ENCODE results near the gene ZGPAT.

Gene ZGPAT

DNA sequence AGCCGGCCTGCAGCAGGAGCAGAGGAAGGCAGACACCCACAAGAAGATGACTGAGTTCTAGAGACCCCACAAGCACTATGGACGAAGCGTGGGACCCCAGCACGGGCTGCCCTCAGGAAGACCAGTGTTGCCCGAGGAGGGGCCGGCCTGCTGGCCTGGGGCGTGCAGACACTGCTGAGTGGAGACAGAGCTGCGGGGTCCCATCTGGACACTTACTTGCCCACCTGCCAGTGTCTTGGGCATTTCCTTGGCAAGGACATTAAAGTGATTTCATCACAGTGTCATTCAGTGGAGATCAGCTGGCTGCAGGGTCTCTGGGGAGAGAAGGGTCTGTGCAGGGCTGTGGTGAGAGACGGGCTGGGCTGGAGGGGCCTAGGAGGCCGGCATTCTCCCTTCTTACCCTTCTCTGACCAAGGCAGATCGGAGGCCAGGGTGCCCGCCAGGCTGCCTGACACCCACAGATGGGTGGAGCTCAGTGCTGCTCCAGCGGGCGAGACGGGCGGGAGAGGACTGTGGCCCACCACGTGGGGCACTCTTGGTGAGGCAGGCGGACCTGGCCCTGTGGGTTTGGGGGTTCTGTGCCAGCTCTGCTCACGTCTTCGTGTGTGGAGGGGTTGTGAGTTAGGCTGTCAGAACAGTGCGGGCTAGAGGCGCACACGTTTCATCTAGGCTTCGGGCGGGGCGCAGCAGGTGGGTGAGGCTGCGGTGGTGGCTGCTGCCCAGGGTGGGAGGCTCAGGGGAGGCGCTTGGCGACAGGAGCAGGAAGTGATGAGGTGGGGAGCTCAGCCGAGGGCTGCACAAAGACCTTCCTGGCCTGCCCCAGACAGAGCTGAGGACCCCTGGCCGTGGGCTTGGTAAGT lies 28.2 kb downstream of the ZGPAT start, which contains the start of gene LIME1:
TSS of gene LIME1 (plus strand) at position 806 of the 860 bp plus-strand sequence. CDS start 886 bp downstream, outside the sequence.
- DNase-seq, result no peak

DNA sequence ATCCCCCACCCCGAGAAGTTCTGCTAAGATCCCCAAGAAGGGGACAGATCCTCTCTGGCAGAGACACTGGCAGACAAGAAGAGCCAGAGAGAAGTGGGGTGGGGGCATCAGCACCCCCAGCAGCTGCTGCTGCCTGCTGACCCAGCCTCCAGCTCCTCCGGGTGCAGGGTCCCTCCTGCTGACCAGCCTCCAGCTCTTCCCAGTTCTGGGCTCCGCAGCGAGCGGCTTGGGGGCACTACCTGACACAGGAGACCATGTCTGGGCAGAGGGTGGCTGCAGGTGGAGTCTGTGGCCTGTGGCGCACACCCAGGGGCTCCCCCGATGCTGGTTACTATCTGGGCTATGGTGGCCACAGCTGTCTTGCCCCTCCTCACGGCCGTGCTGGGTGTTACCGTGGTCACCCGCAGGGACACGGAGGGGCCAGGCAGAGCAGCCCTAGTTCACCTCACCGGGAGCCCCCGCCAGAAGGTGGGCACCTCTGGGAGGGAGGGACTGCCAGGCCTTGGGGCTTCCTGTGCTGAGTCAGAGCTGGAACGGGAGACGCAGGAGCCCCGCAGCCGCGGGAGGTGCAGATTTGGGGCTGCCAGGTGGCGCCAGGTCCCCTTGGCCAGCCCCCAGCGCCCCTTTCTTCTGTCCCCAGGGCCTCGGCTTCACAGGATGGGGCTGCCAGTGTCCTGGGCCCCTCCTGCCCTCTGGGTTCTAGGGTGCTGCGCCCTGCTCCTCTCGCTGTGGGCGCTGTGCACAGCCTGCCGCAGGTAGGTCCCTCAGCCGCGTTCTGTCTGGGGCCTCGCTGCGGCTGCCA lies 29.3 kb downstream of the ZGPAT start:
- no peak for DNase-seq

DNA sequence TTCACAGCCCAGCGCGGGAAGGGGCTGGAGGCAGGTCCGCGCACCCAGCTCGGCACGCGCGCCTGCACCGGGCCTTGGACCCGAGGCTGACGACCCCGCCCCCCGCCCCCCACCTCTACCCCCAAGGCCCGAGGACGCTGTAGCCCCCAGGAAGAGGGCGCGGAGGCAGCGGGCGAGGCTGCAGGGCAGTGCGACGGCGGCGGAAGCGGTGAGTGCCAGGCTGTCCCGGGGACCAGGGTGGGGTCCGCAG lies 29.8 kb downstream of the ZGPAT start:
- DNase-seq, result no peak

DNA sequence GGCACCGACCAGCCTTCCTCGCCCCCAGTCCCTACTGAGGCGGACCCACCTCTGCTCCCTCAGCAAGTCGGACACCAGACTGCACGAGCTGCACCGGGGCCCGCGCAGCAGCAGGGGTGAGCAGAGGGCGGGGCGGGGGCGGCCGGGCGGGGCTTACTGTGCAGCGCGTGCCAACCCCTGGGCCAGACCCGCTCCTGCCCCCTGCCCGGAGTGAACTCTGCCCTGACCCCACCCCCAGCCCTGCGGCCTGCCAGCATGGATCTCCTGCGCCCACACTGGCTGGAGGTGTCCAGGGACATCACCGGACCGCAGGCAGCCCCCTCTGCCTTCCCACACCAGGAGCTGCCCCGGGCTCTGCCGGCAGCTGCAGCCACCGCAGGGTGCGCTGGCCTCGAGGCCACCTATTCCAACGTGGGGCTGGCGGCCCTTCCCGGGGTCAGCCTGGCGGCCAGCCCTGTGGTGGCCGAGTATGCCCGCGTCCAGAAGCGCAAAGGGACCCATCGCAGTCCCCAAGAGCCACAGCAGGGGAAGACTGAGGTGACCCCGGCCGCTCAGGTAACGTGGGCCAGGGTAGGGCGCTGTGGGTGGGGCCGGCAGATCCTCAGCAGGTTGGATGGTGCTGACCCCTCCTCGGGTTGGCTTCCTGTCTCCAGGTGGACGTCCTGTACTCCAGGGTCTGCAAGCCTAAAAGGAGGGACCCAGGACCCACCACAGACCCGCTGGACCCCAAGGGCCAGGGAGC lies 30.3 kb downstream of the ZGPAT start:
- DNase-seq, result no peak

DNA sequence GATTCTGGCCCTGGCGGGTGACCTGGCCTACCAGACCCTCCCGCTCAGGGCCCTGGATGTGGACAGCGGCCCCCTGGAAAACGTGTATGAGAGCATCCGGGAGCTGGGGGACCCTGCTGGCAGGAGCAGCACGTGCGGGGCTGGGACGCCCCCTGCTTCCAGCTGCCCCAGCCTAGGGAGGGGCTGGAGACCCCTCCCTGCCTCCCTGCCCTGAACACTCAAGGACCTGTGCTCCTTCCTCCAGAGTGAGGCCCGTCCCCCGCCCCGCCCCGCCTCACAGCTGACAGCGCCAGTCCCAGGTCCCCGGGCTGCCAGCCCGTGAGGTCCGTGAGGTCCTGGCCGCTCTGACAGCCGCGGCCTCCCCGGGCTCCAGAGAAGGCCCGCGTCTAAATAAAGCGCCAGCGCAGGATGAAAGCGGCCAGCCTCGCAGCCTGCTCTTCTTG lies 30.9 kb downstream of the ZGPAT start:
- no peak for DNase-seq

DNA sequence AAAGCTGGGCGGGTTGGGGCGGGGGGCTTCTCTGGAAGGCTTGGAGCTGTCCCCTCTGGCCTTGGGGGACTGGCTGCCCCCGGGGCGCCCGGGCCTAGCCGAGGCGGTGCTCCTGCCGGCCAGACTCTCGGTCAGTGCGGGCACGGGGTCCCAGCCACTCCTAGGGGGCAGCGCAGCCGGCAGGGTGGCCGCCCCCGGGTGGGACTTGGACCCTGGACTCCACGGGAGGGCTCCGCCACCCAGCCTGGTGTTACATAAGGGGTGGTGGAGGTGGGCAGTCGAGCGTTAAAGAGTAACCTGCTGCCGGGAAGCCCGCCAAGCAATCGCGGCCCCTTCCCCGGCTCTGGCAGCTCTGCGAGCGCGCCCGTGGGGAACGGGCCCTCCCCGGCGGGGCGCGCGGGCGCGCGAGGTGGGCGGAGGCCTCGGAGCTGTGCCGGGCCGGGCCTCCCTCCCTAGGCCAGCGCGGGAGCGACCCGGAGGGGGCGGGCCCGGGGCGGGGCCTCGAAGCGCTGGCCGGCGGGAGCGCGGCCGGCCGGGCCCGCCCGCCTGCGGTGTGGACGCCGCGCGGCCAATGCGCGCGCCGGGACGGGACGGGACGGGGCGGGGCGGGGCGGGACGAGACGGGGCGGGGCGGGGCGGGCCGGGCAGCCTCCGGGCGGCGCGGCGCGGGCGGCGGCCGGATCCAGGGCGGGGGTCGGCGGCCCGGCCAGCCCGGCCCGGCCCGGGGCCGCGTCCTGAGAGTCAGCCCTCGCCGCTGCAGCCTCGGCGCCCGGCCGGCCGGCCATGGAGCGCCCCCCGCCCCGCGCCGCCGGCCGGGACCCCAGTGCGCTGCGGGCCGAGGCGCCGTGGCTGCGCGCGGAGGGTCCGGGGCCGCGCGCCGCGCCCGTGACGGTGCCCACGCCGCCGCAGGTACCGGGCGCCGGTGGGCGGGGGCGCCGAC lies 31.6 kb downstream of the ZGPAT start, which contains the start of gene SLC2A4RG:
TSS of gene SLC2A4RG (plus strand) at position 647 of the 940 bp plus-strand sequence. CDS start at position 784, 137 bp downstream.
- peak; percentile 39 for DNase-seq

DNA sequence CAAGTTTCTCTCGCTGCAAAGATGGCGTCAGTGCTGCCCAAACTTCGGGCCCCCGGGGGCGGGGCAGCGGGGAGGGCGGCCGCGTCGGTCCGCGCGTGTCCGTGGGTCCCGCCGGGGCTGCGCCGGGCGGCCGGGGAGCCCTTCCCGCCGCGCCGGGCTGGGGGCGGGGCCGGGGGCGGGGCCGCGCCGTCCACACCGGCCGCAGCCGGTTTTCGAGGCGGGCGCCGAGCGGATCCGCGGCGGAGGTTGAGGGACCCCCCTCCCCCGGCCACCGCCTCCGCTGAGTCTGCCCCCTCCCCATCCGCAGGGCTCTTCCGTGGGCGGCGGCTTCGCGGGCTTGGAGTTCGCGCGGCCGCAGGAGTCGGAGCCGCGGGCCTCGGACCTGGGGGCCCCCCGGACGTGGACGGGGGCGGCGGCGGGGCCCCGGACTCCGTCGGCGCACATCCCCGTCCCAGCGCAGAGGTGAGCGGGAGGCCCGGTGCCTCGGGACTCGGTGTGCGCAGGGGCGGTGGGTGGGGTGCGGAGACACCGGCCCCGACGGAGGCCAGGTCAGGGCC lies 32.3 kb downstream of the ZGPAT start:
- no peak for DNase-seq

DNA sequence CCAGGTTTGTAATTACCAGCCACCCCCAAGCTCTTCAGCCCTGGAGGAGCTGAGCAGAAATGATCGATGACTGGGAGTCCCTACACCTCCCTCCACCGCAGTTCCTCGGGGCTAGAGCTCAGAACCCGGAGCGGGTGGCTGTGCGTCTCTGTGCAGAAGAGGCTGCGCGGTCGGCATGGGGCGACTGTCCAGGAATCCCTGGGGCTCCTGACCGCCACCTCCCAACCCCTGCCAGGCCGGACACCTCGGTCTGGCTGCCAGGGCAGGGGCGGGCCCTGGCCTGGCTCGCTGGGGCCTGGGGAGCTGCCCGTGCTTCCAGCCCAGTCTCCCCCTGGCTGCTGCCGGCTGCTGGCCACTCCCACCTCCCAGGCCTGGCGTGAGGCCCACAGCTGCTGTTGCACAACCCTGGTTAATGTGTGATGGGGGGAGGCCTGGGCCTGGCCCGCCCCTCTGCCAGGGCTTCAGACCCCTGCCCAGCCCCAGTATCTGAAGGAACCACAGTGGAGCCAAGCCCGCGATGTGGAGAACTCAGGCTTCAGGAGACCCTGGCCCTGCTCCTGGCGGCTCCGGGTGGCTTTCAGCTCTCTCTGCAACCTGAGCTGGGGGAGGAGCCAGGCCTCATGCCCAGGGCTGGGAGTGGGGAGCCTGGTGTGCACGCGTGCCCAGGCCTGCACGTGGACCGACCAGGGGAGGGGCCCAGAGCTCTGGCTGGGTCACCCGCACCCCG lies 33.0 kb downstream of the ZGPAT start:
- DNase-seq, result peak; percentile 84

DNA sequence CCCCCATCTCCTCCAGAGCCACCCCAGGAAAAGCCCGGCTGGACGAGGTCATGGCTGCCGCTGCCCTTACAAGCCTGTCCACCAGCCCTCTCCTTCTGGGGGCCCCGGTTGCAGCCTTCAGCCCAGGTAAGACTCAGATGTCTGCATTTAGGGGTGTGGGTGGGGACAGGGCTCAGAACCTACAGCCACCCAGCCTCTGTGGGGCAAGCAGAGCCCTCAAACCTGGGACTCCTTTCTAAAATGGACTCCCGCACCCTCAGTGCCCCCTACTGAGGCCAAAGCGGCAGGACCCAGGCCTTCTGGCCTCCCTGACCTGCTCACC lies 33.5 kb downstream of the ZGPAT start:
- no peak for DNase-seq

DNA sequence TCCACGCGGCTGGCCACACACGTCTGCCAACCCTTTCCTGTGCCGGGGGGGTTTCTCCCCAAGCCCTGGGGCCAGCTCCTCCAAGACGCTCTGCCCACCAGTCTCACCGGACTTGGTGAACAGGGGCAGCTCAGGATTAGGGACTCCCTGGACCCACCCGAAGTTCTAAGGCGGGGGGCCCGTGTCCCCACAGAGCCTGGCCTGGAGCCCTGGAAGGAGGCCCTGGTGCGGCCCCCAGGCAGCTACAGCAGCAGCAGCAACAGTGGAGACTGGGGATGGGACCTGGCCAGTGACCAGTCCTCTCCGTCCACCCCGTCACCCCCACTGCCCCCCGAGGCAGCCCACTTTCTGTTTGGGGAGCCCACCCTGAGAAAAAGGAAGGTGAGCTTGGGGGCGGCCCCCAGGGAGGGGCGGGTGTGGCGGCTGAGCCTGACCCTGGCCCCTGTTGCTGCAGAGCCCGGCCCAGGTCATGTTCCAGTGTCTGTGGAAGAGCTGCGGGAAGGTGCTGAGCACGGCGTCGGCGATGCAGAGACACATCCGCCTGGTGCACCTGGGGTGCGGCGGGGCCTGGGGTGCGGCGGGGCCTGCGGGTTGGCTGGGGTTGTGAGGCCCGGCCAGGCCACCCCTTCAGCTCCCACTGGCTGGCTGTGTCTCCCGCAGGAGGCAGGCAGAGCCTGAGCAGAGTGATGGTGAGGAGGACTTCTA lies 34.0 kb downstream of the ZGPAT start:
- DNase-seq, result no peak

DNA sequence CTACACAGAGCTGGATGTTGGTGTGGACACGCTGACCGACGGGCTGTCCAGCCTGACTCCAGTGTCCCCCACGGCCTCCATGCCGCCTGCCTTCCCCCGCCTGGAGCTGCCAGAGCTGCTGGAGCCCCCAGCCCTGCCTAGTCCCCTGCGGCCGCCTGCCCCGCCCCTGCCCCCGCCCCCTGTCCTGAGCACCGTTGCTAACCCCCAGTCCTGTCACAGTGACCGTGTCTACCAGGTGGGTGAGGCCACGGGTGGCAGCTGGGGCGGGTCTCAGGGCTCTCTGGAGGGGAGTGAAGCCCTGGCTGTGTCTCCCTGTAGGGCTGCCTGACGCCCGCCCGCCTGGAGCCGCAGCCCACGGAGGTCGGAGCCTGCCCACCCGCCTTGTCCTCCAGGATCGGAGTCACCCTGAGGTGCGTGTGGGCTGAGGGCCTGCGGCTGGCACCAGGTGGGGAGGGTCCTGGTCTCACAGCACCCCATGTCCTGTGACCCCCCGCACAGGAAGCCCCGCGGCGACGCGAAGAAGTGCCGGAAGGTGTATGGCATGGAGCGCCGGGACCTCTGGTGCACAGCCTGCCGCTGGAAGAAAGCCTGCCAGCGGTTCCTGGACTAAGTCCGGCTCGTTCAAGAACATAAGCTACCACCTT lies 34.7 kb downstream of the ZGPAT start:
- no peak for DNase-seq

DNA sequence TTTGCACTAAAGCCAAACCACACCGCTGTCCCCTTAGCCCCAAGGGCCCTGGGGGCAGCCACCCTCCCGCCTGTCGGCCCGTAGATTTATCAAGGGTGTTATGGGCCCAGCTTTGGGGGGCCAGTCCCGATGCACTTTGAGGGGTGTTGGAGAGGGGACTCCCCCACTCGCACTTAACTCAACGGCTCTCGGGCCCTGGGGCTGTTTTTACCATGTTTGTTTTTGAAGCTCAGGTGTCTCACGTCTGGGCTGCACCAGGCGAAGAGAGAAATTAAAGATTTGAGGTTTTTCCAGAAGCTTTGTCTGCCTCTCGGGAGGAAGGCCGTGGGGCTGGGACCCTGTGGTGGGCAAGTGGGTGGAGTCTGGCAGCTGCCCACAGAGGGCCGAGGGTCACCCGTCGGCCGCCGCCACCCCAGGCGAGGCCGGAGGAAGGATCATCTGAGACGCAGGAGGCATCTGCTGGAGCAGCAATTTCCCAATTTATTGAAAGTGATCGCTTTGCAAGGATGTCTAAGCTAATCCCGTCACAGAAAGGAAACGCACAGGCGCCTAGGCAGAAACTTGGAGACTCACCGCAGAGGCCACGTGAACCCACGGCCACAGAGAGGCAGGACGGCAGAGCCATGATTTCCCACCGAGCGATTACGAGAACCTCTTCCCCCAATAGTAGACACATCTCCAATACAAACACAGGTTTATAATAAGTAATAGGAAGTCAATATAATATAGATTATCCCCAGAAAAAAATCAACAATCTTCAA lies 35.6 kb downstream of the ZGPAT start:
- no peak for DNase-seq

DNA sequence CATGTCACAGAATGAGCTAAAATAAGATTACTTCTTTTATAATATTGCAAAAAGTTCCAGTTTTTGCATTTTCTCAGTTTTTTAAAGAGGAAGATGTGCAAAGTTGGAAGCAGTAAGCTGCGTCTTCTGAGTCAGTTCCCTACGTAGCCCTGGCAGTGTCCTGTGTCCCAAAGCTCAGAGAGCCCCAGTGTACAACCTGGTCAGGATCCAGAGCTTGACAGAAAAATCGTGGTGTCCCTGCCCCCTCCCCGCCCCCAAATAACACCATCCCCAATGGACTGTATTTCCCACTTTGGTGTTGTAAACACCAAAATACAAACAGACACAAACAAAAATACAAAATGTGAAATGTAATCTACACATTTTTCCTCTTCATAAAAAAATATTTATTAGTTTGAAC lies 36.3 kb downstream of the ZGPAT start:
- no peak for DNase-seq

DNA sequence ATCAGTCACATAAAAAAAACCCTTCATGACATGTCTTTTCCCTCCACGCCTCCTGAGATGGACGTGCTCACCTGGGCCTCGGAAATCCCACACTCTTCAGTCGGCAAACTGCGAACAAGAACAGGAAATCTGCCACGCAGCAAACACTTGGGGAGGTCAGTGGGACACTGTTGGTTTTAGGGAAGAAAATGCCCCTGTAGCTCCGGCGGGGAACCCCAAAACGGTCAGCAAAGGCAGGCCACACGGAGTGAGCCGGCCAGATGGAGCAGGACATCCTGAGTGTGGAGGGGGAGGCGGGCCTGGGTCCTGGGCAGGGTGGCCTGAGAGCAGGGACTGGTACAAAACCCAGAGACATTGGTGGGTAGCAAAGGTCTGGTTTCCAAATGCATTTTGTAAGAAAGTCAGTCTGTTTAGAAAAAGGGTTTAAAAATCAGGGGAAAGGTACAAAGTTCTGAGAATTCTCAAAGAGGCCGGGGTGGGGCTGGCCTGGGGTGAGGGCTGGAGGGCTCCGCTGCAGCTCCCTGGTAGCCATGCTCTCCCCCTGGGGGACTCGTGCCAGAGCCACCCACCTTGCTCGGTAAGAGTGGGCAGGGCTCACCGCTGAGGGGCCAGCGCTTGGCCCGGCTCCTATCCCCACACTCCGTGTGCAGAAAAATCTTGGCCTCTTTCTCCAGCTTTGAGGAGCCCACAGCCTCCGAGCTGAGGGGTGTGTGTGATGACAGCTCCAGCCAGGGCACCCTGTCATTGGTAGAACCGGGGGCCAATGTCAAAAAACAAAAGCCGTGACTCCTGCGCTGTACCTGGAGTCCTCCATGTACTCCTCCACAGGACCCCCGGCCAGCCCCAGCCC lies 37.0 kb downstream of the ZGPAT start:
- no peak for DNase-seq

DNA sequence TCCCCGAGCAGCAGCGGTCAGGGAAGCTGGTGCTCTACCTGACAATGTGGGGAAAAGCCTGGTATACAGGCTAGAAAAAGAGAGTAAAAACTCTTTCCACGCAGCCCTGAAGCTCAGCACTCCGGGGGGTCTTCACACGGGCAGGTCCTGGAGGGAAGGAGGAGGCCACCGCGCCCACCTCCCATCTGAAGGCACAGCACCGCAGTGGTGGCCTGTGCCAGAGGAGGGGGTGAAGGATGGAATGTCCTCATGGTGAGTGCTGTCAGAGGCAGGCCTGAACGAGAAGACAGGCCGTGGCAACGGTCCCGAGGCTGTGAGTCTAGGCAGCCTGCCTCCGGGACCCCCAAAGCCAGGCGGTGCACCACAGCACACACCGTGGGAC lies 37.6 kb downstream of the ZGPAT start:
- DNase-seq, result no peak

DNA sequence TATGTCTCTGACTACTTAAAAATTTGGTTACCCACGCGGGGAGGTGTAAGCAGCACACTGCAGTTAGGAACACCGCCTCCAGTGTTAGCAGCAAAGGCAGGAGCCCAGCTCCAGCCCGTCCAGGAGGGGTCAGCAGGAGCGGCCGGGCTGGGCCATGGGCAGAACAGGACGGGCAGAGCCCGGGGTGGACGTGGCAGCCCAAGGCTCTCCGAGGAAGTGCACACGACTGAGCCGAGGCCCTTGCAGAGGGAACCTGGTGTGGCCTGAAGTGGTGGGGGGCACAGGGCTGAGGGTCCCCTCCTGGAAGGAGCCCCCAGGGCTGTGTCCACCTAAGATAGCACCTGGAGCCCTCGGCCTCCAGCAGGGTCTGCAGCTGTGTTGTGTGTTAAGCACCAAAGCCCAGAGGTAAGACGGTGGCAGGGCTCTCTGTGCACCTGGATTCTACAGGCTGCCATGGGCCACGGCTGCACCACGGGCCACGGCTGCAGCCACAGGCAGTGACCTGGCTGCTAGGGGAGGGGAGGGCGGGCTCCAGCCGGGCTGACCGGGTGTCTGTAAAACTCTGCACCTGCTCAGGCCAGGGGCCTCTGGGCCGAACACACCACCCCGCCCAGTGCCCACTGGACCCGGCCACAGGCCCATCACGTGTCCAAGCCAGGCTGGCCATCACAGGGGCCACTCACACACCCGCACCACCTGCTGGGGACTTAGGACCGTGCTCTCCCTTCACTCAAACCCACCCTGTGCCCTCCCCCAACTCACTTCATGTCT lies 38.3 kb downstream of the ZGPAT start:
- no peak for DNase-seq

DNA sequence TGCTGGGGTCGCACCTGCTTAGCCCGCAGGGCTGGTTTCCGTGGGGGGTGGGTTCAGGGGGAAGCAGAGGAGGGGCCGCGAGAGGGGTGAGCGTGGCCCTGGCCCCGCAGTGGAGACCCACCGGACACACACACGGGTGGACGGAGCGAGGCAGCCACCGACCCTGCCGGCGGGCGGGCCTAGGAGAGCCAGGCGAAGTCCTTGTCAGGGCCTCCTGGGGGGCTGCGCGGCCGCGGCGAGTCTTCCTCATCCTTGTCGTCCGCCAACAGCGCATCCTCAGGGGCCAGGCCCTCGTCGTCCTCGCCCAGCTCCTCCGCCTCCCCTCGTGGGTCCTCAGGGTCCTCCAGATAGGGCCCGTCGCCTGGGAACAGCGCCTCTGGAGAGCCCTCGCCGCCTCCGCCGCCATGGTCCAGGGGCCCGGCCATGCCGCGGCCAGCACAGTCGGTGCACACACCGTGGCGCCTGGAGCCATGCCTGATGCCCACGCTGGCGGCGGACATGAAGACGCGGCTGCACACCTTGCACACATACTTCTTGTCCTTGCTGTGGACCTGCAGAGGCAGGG lies 39.0 kb downstream of the ZGPAT start:
- no peak for DNase-seq
